GM21723 (cell line): ENCODE data around the gene OST4.

Experiments
- ATAC-seq: cut with Tn5 transposase; IDR thresholded peaks from one replicate; pipeline ENCODE4 v1.9.1; 2021; ENCODE audit warnings: mild to moderate bottlenecking, moderate library complexity; ENCODE audit not compliant: unreplicated experiment

Gene OST4

GRCh38 chr2:27054721-27055120 lies 16.7 kb downstream of the OST4 start:
- ATAC-seq = no peak

- ATAC-seq = no peak
Observed at GRCh38 chr2:27053776-27054175, 17.7 kb downstream of the OST4 start.

DNA sequence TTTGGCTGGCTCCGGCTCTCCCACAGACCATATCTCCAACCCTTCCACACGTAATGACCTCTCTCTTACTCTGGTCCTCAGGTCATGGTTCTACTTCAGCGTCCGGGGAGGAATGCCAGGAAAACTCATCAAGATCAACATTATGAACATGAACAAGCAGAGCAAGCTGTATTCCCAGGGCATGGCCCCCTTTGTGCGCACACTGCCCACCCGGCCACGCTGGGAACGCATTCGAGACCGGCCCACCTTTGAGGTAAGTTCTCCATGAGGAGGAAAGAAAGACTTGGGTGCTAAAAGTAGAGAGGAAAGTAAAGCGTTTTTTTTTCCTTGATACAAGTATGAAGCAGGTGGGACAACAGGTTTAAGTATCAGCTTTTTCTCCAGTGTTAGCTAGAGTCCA lies 18.1 kb downstream of the OST4 start:
- no peak for ATAC-seq

- ATAC-seq = peak; percentile 1
Observed at GRCh38 chr2:27051902-27052645, 19.4 kb downstream of the OST4 start.

GRCh38 chr2:27050996-27051901 lies 20.2 kb downstream of the OST4 start, which contains the start of gene AGBL5:
AGBL5 (plus strand) TSS chr2:27051668; CDS start chr2:27052959, 1,291 bp downstream.
- peak; percentile 76 for ATAC-seq

- ATAC-seq = peak; percentile 56
Observed at GRCh38 chr2:27050281-27050995, 21.0 kb downstream of the OST4 start.

DNA sequence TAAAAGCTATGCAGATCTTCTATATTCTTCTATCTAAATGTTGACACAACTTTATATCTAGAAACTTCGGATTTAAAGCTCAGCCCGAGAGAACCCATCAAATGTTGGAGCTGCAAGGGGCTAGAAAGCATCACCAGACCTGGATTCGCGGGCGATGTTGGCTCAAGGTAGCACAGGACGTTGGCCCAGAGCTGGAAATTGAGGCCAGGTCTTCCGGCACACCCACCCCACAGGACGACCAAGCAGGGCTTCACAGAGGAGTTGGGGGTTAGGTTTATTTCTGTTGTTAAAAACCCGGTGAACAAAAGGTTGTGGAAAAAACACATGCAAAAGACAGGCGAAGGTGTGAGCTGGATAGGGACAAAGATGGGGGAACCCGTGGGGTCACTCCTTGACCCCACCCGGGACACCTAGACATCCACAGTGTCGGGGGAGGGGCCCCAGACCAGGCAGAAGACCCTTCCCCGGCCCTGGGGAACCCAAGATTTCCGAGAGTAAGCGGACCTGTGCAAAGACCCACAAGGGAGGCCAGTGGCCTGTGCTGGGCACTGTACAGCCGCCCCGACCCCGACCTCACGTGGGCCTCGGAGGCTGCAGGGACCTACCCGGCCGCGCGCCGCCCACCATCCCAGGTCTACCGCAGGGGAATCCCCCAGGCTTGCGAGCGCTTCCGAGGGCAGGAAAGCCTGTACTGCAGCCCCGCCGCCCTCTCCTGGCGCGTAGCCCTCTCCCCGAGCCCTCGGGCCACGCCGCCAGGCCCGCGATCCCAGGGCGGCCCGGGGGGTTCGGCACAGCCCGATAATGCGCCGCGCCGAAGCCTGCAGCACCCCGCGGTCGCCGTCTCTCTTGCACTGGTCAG lies 21.8 kb downstream of the OST4 start:
- ATAC-seq = peak; percentile 30

DNA sequence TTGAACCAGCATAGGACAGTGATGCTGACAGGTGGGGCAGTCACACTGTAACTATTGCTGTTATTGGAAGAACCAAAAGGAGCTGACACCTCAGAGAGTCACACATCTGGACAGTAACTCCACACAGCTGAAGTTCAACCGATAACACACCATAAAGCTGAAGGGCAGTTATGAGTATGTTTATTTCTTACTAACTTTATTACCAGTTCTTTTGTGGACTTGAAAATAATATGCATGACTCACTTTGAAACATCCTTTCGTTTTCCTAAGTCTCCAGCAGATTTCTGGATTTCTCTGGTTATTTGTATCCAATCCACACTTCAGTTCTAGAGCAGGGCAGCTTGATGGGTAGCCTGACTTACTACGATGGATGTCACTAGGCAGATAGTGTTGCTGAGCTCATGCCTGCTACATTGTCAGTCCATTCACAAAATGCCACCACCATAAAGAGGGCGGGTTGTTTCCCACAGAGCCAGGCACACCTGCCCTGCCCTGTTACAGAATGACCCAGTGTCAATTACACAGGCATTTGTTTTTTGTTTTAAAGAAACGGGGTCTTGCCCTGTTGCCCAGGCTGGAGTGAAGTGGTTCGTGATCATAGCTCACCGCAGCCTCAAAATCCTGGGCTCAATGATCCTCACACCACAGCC lies 28.3 kb downstream of the OST4 start:
- no peak for ATAC-seq

- peak; percentile 72 for ATAC-seq
Observed at GRCh38 chr2:27042159-27042661, 29.2 kb downstream of the OST4 start.

GRCh38 chr2:27041752-27042151 lies 29.7 kb downstream of the OST4 start:
- peak; percentile 31 for ATAC-seq

DNA sequence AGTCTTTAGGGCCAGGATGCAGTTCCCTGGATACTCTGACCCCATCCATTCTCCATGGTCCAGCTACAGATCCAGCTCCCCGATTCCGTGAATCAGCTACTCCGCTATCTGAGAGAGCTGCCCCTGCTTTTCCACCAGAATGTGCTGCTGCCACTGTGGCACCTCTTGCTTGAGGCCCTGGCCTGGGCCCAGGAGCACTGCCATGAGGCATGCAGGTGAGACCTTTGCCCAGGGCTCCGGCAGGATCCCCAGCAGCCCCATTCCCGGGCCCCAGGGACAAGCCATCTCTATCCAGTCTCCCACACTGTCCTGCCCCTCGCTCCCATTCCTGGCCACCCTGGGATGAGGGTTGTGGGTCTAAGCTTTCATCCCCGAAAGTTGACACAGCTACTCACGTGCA lies 31.2 kb downstream of the OST4 start:
- no peak for ATAC-seq

GRCh38 chr2:27039871-27040270 lies 31.6 kb downstream of the OST4 start:
- no peak for ATAC-seq

DNA sequence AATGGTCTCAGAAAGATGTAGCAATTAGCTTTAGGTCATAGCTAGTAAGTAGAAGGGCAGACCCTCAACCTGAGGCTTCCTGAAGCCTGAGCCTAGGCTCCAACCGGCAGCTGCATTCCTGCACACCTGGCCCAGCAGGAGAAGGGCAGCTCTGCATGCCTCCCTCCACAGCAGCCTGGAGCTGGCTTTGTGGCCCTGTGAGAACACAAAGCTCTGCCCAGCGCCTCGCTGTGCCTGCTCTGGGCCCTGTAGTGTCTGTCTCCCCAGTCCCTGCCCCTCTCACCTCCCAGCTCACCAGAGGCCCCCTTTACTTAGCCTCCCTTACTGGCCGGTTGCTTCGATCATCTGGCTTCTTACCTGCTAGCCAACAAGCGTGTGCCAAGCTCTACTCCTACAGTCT lies 32.0 kb downstream of the OST4 start:
- ATAC-seq = no peak

DNA sequence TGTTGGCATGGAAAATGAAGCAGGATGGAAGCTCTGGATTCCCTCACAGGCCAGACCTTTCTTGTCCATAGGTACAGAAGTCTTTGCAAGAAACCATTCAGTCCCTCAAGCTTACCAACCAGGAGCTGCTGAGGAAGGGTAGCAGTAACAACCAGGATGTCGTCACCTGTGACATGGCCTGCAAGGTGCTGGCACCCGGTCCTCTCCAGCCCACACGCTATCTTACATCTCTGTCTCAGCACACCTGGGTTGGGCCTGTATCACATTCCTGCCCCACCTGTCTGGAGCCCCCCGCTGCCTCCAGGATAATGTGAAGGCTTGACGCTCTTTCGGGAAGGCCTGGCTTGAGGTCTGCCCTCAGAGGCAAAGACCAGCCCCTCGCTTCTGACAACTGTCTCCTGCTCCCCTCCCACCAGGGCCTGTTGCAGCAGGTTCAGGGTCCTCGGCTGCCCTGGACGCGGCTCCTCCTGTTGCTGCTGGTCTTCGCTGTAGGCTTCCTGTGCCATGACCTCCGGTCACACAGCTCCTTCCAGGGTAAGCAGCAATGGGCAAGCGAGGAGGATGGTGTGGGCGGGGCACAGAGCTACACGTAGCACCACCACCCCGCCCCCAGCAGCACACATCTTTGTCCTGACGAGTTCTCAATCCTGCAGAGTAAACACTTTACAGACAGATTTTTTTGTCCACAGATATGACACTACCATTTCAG lies 32.7 kb downstream of the OST4 start:
- ATAC-seq = no peak

GRCh38 chr2:27038012-27038411 lies 33.4 kb downstream of the OST4 start:
- ATAC-seq = no peak

GRCh38 chr2:27033253-27033852 lies 38.1 kb downstream of the OST4 start:
- no peak for ATAC-seq

DNA sequence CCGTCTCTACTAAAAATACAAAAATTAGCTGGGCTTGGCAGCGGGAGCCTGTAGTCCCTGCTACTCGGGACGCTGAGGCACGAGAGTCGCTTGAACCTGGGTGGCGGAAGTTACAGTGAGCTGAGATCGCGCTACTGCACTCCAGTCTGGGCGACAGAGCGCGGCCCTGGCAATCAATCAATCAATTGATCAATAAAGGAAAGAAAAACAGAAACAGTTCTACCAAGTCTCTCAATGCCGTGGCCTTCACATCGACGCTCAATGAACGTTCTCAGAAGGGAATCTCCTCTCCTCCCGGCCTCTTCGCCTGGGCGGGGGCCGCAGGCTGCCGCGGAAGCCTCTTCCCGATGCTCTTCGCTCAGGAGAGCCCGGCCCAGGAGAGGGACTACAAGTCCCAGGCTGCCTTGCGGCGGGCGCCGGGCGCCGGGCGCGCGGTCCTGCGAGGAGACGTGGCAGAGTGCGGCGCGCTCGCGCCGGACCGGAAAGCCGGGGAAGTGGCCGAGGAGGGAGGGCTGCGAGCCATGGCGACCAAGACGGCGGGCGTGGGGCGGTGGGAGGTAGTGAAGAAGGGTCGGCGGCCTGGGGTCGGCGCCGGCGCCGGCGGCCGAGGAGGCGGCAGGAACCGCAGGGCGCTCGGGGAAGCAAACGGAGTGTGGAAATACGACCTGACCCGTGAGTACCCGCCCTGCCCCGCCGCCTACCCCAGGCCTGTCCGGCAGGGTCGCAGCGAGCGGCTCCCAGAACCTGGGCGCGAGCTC lies 38.8 kb downstream of the OST4 start, which contains the start of gene TMEM214:
Gene TMEM214 (plus strand): TSS at position 471 of the 758 bp plus-strand sequence. CDS start 51 bp downstream, at position 522.
- ATAC-seq = peak; percentile 90

DNA sequence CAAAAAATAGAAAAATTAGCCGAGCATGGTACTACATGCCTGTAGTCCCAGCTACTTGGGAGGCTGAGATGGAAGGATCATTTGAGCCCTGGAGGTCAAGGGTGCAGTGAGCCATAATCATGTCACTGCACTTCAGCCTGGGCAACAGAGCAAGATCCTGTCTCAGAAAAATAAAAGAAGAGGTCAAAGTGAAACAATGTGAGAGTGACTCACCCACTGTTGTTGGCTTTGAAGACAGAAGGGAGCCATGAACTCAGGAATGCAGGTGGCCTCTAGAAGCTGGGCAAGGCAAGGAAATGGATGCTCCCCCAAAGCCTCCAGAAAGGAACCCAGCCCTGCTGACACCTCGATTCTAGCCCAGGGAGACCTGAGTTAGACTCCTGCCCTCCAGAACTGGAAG lies 42.4 kb downstream of the OST4 start:
- no peak for ATAC-seq
